HEK293 (cell line): Measurements from ENCODE around the gene PLAC1.
A peak's percentile ranks its signal among the peaks of the same experiment; 100 is the strongest.

Source experiments
- CTCF ChIA-PET: fragments of 350-600 bp; formaldehyde crosslinking; extraction: SDS; loops from one replicate; lab custom pipeline; 2021; ENCODE audit warnings: antibody characterized with exemption; lab: Yijun Ruan, JAX
- POLR2A ChIA-PET: fragments of 300-600 bp; formaldehyde crosslinking; extraction: SDS; loops from one replicate; lab custom pipeline; 2020; ENCODE audit warnings: antibody characterized with exemption, inconsistent platforms; lab: Yijun Ruan, JAX
- H3K27ac ChIP-seq: fragments of 200-500 bp; sonication (Bioruptor generic); 2 replicates; pipeline ENCODE4 v1.5.1; 2014; ENCODE audit warnings: low read depth, low read length, control low read depth, inconsistent platforms; ENCODE audit errors: extremely low read depth
- H3K36me3 ChIP-seq, 2 experiments: fragments of 200-500 bp in 1 of 2; sonication (Bioruptor generic) in 1 of 2; 1 replicate in 1 of 2; 2 replicates in 1 of 2; pipeline ENCODE4 v1.5.1; 2014 to 2017; ENCODE audit warnings: inconsistent platforms in 2 of 2, low read length in 2 of 2; ENCODE audit not compliant: control insufficient read depth in 2 of 2, insufficient read depth in 1 of 2
- H3K4me1 ChIP-seq: fragments of 200-500 bp; sonication (Bioruptor generic); 2 replicates; pipeline ENCODE4 v1.5.1; 2014; ENCODE audit warnings: mild to moderate bottlenecking, low read length, inconsistent platforms; ENCODE audit not compliant: control insufficient read depth, insufficient read depth
- H3K4me3 ChIP-seq: 2 replicates; pipeline ENCODE4 v1.5.1; 2011; ENCODE audit warnings: low read depth, mild to moderate bottlenecking, control low read depth, low read length, moderate library complexity
- H3K9me3 ChIP-seq: fragments of 200-500 bp; sonication (Bioruptor generic); 2 replicates; pipeline ENCODE4 v1.5.1; 2014; ENCODE audit warnings: low read depth, low read length, inconsistent platforms; ENCODE audit not compliant: control insufficient read depth, insufficient read depth
- MZF1 ChIP-seq: fragments of 450-650 bp; formaldehyde crosslinking; IDR thresholded peaks from 2 replicates; pipeline ENCODE4 v1.5.1; 2017; ENCODE audit warnings: missing biosample characterization, missing genetic modification characterization, borderline replicate concordance
- OSR2 ChIP-seq: fragments of 450-650 bp; formaldehyde crosslinking; IDR thresholded peaks from 2 replicates; pipeline ENCODE4 v1.5.1; 2016; ENCODE audit warnings: missing biosample characterization, missing genetic modification characterization
- ZBTB21 ChIP-seq: fragments of 450-650 bp; formaldehyde crosslinking; IDR thresholded peaks from 2 replicates; pipeline ENCODE4 v1.5.1; 2017; ENCODE audit warnings: missing biosample characterization, missing genetic modification characterization
- ZBTB49 ChIP-seq: fragments of 450-650 bp; formaldehyde crosslinking; IDR thresholded peaks from 2 replicates; pipeline ENCODE4 v1.5.1; 2016; ENCODE audit warnings: missing biosample characterization, missing genetic modification characterization, low read depth
- ZFHX2 ChIP-seq: fragments of 450-650 bp; formaldehyde crosslinking; conservative IDR thresholded peaks from 2 replicates; pipeline ENCODE4 v1.5.1; 2016; ENCODE audit warnings: missing biosample characterization, missing genetic modification characterization
- ZFP69B ChIP-seq: fragments of 450-650 bp; formaldehyde crosslinking; IDR thresholded peaks from 2 replicates; pipeline ENCODE4 v1.5.1; 2016; ENCODE audit warnings: missing biosample characterization, missing genetic modification characterization
- ZNF184 ChIP-seq: fragments of 450-650 bp; IDR thresholded peaks from 2 replicates; pipeline ENCODE4 v1.5.1; 2018; ENCODE audit warnings: missing biosample characterization, mild to moderate bottlenecking, missing genetic modification characterization
- ZNF19 ChIP-seq: fragments of 450-650 bp; formaldehyde crosslinking; IDR thresholded peaks from 2 replicates; pipeline ENCODE4; 2016; ENCODE audit warnings: missing biosample characterization, missing genetic modification characterization, low read depth
- ZNF214 ChIP-seq: fragments of 450-650 bp; formaldehyde crosslinking; IDR thresholded peaks from 2 replicates; pipeline ENCODE4 v1.5.1; 2017; ENCODE audit warnings: missing biosample characterization, mild to moderate bottlenecking, missing genetic modification characterization, borderline replicate concordance
- ZNF354C ChIP-seq: fragments of 450-650 bp; formaldehyde crosslinking; IDR thresholded peaks from 2 replicates; pipeline ENCODE4 v1.5.1; 2016; ENCODE audit warnings: missing biosample characterization, missing genetic modification characterization, low read depth, borderline replicate concordance
- ZNF404 ChIP-seq: fragments of 450-650 bp; formaldehyde crosslinking; IDR thresholded peaks from 2 replicates; pipeline ENCODE4 v1.5.1; 2017; ENCODE audit warnings: missing biosample characterization, missing genetic modification characterization
- ZNF473 ChIP-seq: fragments of 450-650 bp; formaldehyde crosslinking; IDR thresholded peaks from 2 replicates; pipeline ENCODE4 v1.5.1; 2017; ENCODE audit warnings: missing biosample characterization, missing genetic modification characterization
- ZNF518A ChIP-seq: fragments of 450-650 bp; formaldehyde crosslinking; conservative IDR thresholded peaks from 2 replicates; pipeline ENCODE4 v1.5.1; 2016; ENCODE audit warnings: low read depth, missing biosample characterization, missing genetic modification characterization
- ZNF521 ChIP-seq: fragments of 450-650 bp; formaldehyde crosslinking; IDR thresholded peaks from 2 replicates; pipeline ENCODE4 v1.5.1; 2017; ENCODE audit warnings: missing biosample characterization, mild to moderate bottlenecking, missing genetic modification characterization
- ZNF654 ChIP-seq: fragments of 450-650 bp; formaldehyde crosslinking; IDR thresholded peaks from 2 replicates; pipeline ENCODE4 v1.5.1; 2016; ENCODE audit warnings: low read depth, missing biosample characterization, missing genetic modification characterization
- ZNF768 ChIP-seq: fragments of 450-650 bp; formaldehyde crosslinking; IDR thresholded peaks from 2 replicates; pipeline ENCODE4 v1.5.1; 2018; ENCODE audit warnings: missing biosample characterization, mild to moderate bottlenecking, missing genetic modification characterization
- TF ChIP-seq, protein P1 (sequence below): fragments of 450-650 bp; formaldehyde crosslinking; IDR thresholded peaks from 2 replicates; pipeline ENCODE4 v1.5.1; 2016; ENCODE audit warnings: missing biosample characterization, missing genetic modification characterization
- TF ChIP-seq, protein P2 (sequence below): fragments of 450-650 bp; formaldehyde crosslinking; IDR thresholded peaks from 2 replicates; pipeline ENCODE4 v1.5.1; 2017; ENCODE audit warnings: missing biosample characterization, missing genetic modification characterization
- TF ChIP-seq, protein P3 (sequence below): fragments of 450-650 bp; formaldehyde crosslinking; IDR thresholded peaks from 2 replicates; pipeline ENCODE4 v1.5.1; 2016; ENCODE audit warnings: missing biosample characterization, missing genetic modification characterization, borderline replicate concordance
- TF ChIP-seq, protein P4 (sequence below): fragments of 450-650 bp; formaldehyde crosslinking; IDR thresholded peaks from 2 replicates; pipeline ENCODE4 v1.5.1; 2016; ENCODE audit warnings: missing biosample characterization, missing genetic modification characterization

PLAC1 gene

GRCh38 chrX:134603806-134604700 is 54.2 kb downstream of the PLAC1 start (continued):
- TF ChIP-seq ZNF518A (tag by site-specific recombination) (peak; percentile 46; the same call in 1 of the 2 replicates), ZNF184 (tag by site-specific recombination) (peak; percentile 31; the same call in 1 of the 2 replicates), ZBTB21 (tag by site-specific recombination) (peak; percentile 81), ZBTB49 (tag by site-specific recombination) (no peak), ZNF354C (no peak)
- TF ChIP-seq, protein P1, sequence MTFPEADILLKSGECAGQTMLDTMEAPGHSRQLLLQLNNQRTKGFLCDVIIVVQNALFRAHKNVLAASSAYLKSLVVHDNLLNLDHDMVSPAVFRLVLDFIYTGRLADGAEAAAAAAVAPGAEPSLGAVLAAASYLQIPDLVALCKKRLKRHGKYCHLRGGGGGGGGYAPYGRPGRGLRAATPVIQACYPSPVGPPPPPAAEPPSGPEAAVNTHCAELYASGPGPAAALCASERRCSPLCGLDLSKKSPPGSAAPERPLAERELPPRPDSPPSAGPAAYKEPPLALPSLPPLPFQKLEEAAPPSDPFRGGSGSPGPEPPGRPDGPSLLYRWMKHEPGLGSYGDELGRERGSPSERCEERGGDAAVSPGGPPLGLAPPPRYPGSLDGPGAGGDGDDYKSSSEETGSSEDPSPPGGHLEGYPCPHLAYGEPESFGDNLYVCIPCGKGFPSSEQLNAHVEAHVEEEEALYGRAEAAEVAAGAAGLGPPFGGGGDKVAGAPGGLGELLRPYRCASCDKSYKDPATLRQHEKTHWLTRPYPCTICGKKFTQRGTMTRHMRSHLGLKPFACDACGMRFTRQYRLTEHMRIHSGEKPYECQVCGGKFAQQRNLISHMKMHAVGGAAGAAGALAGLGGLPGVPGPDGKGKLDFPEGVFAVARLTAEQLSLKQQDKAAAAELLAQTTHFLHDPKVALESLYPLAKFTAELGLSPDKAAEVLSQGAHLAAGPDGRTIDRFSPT (tag by site-specific recombination), result 0 out of 2 replicates have a peak, but pooled peaks have one; percentile 31

DNA sequence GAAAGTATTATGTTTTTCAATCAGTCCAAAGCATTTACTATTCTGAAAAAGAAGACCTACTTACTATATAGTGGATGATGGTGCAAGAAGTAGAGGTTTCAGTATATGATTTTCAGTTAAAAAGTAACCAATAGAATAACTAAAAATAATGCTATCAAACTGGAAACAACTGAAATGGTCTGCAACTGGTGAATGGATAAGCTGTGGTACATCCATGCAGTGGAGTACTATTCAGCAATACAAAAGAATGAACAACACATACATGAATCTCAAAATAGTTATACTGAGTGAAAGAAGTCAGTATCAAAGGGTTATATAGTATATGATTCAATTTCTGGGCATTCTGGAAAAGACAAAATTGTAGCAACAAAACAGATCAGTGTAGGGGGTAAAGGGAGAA is 55.9 kb downstream of the PLAC1 start:
- no peaks in the 10 kb centered on the region for H3K4me1 ChIP-seq
- H3K27ac ChIP-seq, result no peak overlapping the region
- H3K9me3 ChIP-seq, result no peaks in the 10 kb centered on the region
- ChIA-PET POLR2A (no interaction called here), CTCF (interaction anchor here (0.7 to 1.2 kb wide), 2 partner anchors 20 to 110 kb away, joined by 3 to 4 read pairs; no protein-coding TSS in a partner anchor)
- H3K4me3 ChIP-seq, result no peak overlapping the region
- TF ChIP-seq, protein P2, sequence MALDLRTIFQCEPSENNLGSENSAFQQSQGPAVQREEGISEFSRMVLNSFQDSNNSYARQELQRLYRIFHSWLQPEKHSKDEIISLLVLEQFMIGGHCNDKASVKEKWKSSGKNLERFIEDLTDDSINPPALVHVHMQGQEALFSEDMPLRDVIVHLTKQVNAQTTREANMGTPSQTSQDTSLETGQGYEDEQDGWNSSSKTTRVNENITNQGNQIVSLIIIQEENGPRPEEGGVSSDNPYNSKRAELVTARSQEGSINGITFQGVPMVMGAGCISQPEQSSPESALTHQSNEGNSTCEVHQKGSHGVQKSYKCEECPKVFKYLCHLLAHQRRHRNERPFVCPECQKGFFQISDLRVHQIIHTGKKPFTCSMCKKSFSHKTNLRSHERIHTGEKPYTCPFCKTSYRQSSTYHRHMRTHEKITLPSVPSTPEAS (tag by site-specific recombination), result no peak
- TF ChIP-seq ZNF473 (tag by site-specific recombination), result no peak
- no peak for TF ChIP-seq OSR2 (tag by site-specific recombination)
- TF ChIP-seq ZNF768, result no peak
- no peak for TF ChIP-seq ZNF521 (tag by site-specific recombination)
- TF ChIP-seq ZNF19 (tag by site-specific recombination), result no peak
- TF ChIP-seq, protein P3, sequence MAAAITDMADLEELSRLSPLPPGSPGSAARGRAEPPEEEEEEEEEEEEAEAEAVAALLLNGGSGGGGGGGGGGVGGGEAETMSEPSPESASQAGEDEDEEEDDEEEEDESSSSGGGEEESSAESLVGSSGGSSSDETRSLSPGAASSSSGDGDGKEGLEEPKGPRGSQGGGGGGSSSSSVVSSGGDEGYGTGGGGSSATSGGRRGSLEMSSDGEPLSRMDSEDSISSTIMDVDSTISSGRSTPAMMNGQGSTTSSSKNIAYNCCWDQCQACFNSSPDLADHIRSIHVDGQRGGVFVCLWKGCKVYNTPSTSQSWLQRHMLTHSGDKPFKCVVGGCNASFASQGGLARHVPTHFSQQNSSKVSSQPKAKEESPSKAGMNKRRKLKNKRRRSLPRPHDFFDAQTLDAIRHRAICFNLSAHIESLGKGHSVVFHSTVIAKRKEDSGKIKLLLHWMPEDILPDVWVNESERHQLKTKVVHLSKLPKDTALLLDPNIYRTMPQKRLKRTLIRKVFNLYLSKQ, result no peak
- TF ChIP-seq ZFHX2 (tag by site-specific recombination), result no peak
- TF ChIP-seq ZNF214 (tag by site-specific recombination), result no peak
- no peak for TF ChIP-seq ZNF654 (tag by site-specific recombination)
- no peak for TF ChIP-seq MZF1 (tag by site-specific recombination)
- TF ChIP-seq, protein P4, sequence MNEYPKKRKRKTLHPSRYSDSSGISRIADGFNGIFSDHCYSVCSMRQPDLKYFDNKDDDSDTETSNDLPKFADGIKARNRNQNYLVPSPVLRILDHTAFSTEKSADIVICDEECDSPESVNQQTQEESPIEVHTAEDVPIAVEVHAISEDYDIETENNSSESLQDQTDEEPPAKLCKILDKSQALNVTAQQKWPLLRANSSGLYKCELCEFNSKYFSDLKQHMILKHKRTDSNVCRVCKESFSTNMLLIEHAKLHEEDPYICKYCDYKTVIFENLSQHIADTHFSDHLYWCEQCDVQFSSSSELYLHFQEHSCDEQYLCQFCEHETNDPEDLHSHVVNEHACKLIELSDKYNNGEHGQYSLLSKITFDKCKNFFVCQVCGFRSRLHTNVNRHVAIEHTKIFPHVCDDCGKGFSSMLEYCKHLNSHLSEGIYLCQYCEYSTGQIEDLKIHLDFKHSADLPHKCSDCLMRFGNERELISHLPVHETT, result no peak
- TF ChIP-seq ZFP69B (tag by site-specific recombination), result no peak
- TF ChIP-seq ZNF404 (tag by site-specific recombination), result no peak
- no peaks in the 10 kb centered on the region for H3K36me3 ChIP-seq
